Mesenteric fat pad (tissue), 1 donor: Measurements from ENCODE around the gene TNFRSF25. TPM values are rescaled to one million over a fixed set of nuclear protein-coding genes. Genes with fewer than 3 reads are reported as not detected.
"Not testable (repeated sequence)": the region's sequence is repeated elsewhere in the genome, so short reads cannot be mapped to it uniquely, and the experiment has no call there.

Source experiments
- DNase-seq: peaks from one replicate; pipeline ENCODE4 v3.0.0-alpha.2; 2020; ENCODE audit warnings: low spot score
- total RNA-seq: library from RNA; stranded (reverse); fragmentation: NEBNext Ultra II Directional; extraction: Animal tissue kit (Norgen Biotek cat#: 25700); gene quantifications from one replicate; pipeline ENCODE4 v1.2.1, GENCODE V29; 2021
- donor health status: DM: yes; HTN: yes; CAD: no.

TNFRSF25 gene
- total RNA-seq, 1 donor from 2014 or later: 6.0 TPM

DNA sequence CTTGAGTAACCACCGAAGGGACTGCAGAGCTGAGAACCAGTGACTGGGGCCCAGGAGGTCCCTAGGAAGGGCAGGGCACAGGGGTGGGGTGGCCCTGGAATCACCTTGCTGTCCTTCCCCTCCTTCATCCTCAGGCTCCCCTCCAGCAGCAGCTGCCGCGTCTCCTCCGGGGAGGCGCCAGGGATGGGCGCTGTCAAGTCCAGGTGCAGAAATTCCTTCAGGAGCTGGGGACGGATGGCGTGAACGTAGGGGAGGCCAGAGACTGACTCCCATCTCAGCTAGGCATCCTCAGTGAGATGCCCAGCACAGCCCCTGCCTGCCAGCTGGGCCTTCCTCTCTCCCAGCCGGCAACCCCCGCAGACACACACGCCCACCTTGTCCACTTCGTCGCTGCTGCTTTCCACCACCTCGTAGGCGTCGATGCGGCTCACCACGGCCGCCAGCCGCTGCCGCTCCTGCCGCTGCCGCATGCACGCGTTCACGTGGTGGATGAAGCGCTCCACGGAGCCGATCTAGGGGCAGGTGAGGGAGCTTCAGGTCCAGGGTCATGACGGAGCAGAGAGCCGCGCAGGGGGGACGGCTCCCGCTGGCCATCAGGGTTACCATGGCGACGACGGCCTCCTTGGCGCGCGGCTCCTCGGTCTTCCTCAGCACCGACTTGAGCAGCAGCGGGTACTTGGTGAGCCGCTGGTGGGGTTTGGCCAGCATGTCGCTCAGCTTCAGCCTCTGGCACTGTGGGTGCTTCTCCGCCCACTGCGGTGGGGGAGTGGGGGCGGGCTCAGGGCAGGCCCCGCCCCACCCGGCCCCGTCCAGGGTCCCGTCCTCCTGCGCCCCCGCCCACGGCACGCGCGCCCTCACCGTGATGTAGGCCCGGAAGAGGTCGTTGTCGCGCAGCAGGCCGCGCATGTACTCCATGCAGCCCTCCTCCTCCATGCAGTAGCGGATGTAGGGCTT is 4.4 kb upstream of the TNFRSF25 start:
- DNase-seq: no peak

DNA sequence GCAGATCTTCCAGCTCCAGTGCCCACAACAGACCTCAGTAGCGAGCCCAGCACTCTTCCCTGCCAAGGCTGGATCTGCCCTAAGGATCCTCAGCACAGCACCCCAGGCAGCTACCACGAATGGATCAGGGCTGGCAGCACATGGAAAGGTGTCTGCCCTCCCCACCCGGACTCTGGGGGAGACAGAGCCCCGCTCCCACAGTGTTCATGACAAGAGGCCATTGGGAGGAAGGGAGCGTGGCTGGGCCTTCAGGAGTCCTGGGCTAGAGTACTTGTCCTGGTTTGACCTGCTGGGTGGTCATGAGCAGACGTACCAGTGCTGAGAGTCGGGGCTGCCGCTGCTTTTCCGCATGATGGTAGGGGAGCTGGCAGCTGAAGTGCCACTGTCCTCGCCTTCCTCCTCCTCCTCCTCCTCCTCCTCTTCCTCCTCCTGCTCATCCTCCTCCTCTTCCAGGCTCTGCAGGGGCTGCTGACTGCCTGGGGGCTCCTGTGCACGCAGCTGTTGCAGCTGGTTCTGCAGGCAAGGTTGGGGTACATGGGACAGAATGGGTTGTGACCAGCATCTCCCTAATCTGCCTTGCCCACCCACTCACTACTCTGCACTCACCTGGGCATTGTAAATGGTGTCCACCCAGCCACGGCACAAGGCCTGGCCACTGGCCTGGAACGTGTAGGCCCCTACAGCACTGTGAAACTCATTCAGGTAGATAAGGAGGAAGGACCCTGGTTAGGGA is 2.9 kb upstream of the TNFRSF25 start:
- no peak for DNase-seq

DNA sequence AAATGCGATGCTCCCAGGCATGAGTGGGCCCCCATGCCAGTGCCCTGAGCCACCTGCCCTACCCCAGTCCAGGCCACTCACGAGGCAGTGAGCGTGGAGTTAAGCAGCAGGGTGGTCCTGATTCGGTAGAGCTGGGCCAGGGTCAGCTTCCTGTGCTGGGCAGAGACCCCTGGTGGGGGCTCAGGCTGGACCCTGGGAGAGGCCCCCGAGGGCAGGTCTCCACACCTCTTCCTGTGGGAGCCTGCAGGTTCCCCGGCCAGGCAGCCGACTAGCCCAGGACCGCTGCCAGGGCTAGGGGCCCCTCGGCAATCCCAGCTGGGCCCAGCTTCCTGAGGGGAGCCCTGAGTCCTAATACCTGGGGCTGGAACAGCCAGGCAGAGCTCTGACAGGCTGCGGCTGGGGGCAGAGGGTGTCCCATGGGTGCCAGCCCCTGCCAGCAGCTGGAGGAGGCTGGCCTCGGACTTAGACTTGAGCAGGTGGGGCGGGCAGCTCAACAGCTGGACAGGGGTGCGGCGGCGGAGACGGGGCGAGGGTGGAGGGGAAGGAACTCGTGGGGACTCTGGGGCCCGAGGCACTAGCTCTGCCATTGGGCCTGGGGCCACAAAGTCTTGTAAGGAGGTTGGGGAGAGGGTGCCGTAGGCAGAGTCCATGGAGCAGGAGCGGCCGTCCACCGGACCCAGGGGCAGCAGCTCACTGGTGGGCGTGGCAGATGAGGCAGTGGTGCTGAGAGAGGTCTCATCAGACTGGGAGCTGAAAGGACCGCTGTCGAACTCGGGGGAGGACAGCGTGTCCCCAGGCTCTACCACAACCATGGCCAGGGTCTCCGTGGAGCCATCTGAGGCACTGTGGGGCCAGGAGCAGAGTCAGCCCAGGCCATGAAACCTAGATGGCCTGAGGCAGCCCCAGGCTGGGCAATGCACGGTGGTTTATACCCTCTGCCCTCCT is 2.0 kb upstream of the TNFRSF25 start:
- no peak for DNase-seq

GRCh38 chr1:6467224-6467623 is 1.3 kb upstream of the TNFRSF25 start:
- no peak for DNase-seq

DNA sequence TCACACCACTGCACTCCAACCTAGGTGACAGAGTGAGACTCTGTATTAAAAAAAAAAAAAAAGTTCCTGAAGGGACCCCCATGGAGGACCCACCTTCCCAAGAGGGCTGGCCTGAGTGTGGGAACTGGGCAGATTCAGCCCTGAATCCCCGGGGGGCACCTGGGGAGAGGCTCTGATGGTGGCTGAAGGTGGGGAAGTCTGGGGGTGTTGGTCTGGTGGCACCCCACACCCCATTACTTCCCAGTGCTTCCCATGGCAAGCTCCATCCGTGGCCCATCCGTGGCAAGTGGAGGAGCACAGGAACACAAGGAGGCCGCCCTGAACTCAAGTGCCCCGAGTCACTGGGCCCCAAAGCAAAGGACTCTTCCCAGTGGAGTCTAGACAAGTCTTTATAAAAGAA is 778 bp upstream of the TNFRSF25 start:
- DNase-seq: no peak

- no peak for DNase-seq
Measured at GRCh38 chr1:6465461-6466005, 440 bp downstream of the TNFRSF25 start.

GRCh38 chr1:6464915-6465314 is 1.1 kb downstream of the TNFRSF25 start:
- DNase-seq: no peak

DNA sequence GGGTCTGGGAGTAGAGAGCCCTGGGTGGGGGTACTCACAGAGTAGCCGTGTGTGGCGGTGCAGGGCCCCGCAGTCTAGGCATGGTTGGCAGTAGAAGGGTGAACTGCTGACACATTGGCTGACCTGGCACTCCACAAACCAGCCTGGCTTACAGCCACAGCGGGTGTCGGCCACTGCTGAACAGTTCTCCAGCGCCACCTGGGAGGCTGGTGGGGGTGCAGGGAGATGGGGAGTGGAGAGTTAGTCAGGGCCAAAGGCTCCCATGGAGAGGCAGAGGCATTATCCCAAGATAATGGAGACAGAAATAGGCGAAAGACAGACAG is 1.5 kb downstream of the TNFRSF25 start:
- no peak for DNase-seq

DNA sequence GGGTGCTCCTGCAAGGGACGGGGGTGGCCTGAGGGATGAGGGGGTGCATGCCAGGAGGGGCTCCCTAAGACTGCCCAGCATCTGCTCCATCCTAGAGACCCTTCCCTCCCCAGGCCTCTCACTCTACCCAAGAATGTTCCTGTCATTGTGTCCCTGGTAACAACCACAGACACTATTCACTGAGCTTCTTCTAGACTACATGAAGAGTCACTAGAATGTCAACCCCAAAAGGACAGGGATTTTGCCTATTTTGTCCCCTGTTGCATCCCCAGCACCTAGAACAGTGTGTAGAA is 2.9 kb downstream of the TNFRSF25 start:
- no peak for DNase-seq

- no peak for DNase-seq
Measured at GRCh38 chr1:6462412-6463119, 3.4 kb downstream of the TNFRSF25 start.

- DNase-seq: no peak
Measured at GRCh38 chr1:6461538-6462411, 4.2 kb downstream of the TNFRSF25 start.

DNA sequence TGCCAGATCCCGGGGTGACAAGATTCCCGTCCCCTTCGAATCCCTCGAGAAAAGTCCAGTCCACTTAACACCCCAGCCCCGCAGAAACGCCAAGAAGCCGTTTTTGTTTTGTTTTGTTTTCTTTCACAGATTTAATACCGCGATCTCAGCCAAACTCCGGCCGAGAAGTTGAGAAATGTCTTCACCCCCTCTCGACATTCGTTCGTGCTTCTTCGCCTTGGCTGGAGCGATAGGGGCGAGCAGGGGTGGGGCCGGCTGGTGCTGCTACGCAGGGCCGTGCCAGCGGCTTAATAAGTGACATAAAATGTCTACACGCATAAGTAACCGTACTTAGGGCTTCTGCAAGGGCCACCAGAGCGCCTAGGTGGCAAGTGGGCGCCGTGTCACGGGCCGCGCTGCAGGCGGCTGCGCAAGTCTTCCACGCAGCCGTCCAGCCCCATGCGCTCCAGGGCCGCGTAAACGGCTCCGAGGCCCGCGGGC is 4.9 kb downstream of the TNFRSF25 start:
- no peak for DNase-seq

GRCh38 chr1:6460301-6461050 is 5.5 kb downstream of the TNFRSF25 start:
- DNase-seq: no peak

GRCh38 chr1:6459850-6460265 is 6.1 kb downstream of the TNFRSF25 start:
- DNase-seq: no peak

DNA sequence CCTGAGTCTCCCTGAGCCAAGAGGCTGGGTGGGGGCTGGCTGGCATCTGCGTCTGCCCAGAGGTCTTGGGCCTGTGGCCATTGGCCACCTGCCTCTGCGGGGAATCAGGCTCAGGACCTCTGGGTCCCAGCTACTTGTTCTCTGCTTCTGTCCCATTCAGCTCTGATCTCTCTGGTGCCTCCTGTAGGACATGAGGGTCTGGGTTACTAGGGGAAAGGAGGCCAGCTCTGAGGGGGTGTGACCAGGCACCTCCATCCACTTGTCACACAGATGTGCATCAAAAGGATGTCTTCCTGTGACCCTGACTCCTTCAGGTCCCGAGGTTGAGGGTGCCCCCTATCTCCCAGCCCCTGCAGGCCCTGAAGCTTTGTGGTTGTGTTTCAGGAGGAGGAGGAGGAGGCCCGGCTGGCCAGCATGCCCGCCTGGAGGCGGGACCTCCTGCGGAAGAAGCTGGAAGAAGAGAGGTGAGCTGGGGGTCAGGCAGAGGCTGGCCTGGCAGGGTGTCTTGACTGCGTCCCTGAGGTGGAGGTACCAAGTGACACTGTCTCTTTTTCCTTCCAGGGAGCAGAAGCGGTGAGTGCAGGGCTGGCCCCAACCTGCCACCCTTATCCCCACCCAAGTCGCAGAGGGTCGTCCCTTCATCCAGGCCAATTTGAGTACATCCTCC is 9.0 kb downstream of the TNFRSF25 start:
- DNase-seq: no peak

- not testable (repeated sequence) for DNase-seq
Measured at GRCh38 chr1:6455752-6456520, 10.0 kb downstream of the TNFRSF25 start.
